Stimulated activated CD8-positive, alpha-beta memory T cell treated with anti-CD3 and anti-CD28 coated beads, Interleukin-7, amount 100 ng/mL, for 4 hours (primary cell): ENCODE results near the gene HOXC13.

Experiments
- DNase-seq, 2 donors: peaks; one replicate each; pipeline ENCODE4 v3.0.0-alpha.2; 2020; ENCODE audit warnings: low read depth in 2 of 2

HOXC13 gene

GRCh38 chr12:53939141-53940108 is 794 bp downstream of the HOXC13 start:
- DNase-seq: no peak

GRCh38 chr12:53940443-53941014 is 1.9 kb downstream of the HOXC13 start:
- DNase-seq: no peak

- DNase-seq: no peak
These were observed 2.6 kb downstream of the HOXC13 start for GRCh38 chr12:53941187-53941586.

- no peak for DNase-seq
These were observed 3.1 kb downstream of the HOXC13 start for GRCh38 chr12:53941750-53942149.

DNA sequence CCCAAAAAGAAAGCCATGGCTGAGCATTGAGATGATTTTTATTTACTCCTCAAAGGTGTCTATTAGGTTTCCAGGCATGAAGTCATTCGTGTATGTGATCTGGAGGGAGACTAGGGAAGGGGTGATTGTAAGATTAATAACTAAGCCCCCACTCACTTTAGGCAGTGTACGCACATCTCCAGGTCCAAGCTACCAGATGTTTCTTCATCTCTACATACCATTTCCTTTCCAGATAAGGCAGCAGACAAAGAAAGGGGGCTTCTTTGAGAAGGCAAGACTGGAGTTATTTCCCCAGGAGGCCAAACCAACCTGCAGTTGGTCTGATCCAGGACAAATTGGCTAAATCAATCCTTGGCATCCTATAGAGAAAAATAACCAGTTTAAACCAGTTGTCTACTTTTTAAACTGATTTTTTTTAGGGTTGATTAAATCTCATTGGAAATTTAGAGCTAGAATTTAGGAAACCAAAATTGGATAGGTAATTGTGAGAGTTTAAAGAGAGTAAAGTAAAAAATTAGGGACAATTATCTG is 3.9 kb downstream of the HOXC13 start:
- no peak for DNase-seq

GRCh38 chr12:53944209-53944608 is 5.6 kb downstream of the HOXC13 start:
- DNase-seq: no peak

- DNase-seq: no peak
These were observed 6.5 kb downstream of the HOXC13 start for GRCh38 chr12:53944907-53945847.

DNA sequence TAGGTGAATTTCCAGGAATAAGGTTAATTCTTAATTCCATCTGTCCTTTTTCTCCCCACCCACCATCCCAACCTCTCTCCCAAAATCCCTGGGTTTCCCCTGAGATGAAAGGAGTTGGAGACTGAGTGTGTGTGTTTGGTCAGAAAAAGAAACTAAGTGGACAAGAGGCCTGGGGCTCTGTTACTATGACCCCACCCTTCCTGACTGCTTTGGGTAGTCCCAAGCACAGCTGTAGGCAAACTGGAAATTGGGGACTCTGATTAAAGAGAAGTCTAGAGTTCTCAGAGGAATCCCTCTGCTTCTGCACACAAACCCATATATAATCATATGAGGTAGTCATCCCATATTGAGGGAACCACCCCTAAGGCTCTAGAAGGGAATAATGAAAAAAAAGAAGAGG is 9.1 kb downstream of the HOXC13 start:
- DNase-seq: no peak

DNA sequence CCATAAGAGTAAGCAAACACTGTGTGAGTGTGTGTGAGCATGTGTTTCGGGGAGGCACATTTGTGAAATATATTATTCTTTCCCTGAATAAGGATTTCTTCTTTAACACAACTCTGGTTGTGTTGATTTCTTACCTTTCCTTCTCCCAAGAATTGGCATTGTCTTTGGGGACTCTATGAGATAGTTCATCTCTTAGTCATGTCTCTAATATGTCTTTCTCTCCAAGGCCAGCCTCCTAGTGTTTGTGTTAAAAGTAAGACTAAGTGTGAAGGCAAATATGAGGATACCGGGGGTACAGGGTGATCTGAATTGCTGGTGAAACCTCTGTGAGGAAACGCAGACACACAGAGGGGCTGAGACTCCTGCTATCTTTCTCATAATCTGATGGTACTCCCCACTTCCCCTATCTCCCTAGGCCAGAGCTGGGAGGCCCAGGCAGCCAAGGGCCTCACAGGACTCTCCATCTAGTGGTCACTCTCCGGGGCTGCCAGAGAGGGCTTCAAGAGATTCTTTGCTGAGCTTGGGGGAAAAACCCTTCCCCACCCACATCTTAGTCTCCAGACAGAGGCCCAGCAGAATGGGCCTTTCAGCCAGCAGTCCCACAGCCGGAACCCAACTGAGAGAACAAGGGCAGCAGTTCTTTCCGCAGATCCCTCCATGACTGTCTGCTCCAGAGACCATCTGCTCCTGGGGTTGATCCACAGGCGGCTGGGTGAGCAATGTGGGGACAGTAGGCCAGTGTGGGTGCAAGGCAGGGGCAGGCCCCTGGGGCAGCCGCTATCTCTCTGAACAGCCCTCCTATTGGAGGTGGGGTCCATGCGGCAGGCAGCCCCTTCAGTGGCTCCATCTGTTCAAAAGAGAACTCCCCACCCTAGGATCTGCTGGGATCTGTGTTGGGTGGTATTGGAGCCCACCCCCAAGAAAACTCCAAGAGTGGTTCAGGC is 10.3 kb downstream of the HOXC13 start:
- DNase-seq: no peak

DNA sequence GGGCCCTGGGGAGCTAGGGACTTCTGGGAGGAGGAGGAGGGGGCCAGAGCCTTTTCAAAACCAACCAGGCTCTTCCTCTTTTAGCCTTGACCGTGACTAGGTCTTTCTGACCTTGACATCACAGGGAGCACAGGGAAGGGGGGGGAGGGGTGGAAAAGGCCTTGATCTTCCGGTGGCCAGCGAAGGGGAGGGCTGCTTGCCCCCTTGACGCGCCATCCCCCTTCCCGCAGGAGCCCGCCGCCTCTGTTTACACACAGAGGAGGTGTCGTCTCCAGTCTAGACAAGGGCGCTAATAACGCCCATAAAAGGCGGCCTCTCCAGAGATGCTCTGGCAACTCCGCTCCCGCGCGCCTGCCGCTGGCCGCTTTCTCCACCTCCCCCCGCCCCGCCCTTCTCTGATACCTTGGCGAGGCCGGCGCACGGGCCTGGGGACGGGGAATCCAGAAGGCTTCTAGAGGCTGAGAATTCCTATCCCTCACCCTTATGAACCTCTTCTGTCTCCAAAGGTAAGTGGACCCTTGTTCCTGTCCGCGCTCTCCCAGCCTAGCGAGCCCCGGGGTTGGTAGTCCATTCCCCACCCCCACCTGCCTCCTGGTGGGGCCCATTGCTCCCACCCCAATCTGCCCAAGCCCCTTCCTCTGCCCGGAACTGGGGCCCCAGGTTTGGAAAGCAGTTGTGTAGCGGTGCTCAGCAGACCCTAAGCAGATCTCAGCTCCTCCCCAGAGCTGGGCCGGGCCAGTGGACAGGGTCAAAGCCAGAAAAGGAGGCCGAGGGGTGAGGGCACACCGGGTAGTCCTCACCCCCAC is 11.2 kb downstream of the HOXC13 start:
- no peak for DNase-seq

GRCh38 chr12:53950437-53950773 is 11.8 kb downstream of the HOXC13 start:
- no peak for DNase-seq

GRCh38 chr12:53950789-53951576 is 12.4 kb downstream of the HOXC13 start:
- DNase-seq: no peak

- no peak for DNase-seq
These were observed 13.1 kb downstream of the HOXC13 start for GRCh38 chr12:53951577-53952334.

GRCh38 chr12:53952335-53952694 is 13.7 kb downstream of the HOXC13 start:
- DNase-seq: no peak

DNA sequence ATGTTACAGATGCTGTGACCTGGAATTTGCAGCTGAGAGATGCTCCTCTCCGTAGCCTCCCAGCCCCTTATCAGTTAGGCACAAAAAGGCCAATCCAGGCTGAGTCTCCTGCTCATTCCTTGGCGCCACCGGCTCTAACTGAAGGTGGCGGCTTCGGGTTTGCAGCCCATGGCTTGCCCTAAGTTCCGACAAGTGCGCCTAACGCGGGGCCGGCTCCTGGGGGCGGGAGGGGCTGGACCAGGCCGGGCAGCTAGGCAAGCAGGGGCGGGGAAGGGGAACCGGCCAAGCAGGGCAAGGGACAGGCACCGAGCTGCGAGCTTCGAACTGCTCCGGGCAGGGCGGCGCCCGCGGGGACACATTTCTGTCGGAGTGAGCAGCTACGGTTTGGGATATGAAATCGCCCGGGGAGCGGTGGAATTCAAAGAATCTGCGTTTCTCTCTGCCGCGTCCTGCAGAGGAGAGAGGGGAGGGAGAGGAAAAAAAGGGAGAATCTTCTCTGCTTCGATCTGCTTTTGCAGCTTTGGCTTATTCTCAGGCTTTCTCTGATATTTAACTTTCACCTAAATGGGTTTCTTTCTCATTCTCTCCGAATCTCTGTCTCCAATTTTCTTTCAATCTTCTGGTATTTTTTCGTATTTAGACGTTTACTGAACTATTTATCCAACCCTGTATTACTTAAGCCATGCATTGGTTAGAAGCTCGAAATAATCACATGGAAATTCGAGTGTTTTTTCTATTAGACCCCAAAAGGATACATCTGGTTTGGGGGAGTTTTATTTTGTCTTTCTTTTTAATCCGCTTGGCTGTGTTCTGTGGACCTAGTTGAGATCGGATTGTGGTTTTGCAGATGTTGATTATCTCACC is 14.5 kb downstream of the HOXC13 start:
- no peak for DNase-seq

GRCh38 chr12:53953831-53954693 is 15.4 kb downstream of the HOXC13 start:
- DNase-seq: no peak

DNA sequence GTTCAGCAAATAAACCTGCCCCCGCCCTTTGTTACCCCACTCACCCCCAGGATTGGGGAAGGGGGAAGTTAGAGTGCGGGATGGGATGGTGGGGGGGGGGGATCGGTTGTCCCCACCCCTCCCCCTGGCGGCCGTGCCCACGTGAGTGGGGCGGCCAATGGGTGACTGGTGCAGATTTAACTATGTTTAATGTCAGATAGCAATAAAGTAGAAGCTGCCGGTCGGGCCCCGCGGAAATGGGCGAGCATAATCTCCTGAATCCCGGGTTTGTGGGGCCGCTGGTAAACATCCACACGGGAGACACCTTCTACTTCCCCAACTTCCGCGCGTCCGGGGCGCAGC is 16.0 kb downstream of the HOXC13 start, which contains the start of gene HOXC12:
TSS of gene HOXC12 (plus strand) at position 210 of the 342 bp plus-strand sequence. CDS start at position 237, 27 bp downstream.
- no peak for DNase-seq
